GM18505 (cell line): ENCODE data around the gene ZSCAN21.
A peak's percentile ranks its signal among the peaks of the same experiment; 100 is the strongest.
"Not testable (repeated sequence)": the region's sequence is repeated elsewhere in the genome, so short reads cannot be mapped to it uniquely, and the experiment has no call there.

ENCODE experiments used
- ATAC-seq: cut with Tn5 transposase; IDR thresholded peaks from one replicate; pipeline ENCODE4 v1.9.1; 2021; ENCODE audit not compliant: unreplicated experiment
- POLR2A ChIP-seq: IDR thresholded peaks from 4 replicates; pipeline ENCODE4 v1.6.1; 2011; ENCODE audit warnings: borderline replicate concordance; ENCODE audit not compliant: insufficient read depth, insufficient read length; ENCODE audit errors: extremely low read depth

Gene ZSCAN21

DNA sequence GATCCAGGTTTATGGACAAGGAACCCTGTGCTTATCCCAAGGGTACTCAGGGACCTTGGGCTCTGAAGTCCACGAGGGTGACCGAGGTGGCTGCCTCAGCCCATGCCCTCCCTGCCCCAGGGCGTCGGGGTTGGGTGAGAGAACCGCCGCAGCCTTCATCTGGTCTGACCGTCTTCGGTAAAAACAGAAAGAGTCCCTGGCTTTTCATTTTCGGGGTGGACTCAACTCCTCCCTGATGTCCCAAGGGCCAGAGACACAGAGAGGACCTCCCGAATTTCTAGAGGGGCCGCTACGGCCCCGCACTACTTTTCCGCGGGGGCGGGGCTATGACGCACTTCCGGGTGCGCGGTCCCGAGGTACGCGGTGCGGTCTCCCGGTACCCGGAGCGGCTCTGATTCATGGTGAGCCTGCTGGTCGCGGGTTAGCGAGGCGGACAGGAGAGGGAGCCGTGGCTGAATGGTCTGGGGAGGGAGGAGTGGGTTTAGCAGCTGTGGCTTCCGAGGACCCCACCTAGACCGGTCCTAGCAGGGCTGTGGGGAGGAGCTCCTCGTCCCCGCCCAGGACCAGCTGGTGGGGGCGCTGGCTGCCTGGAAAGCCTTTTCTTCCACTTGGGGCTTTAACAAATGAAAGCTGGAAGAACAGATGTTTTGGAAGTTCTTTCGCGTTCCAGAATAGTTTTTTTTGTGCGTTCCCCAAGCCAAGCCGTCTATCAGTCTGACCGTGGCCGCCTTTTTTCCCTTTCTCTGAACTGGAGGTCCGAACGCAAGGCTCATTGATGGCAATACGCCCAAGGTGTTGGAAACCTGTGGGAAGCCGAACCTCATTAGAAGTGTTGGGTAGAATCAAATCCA, at the start of gene ZSCAN21:
Gene ZSCAN21, plus strand, starts transcription at position 334 of the 851 bp plus-strand sequence. CDS start 7,233 bp downstream, outside the sequence.
- TF ChIP-seq POLR2A = peak; percentile 85
- ATAC-seq = peak; percentile 70

DNA sequence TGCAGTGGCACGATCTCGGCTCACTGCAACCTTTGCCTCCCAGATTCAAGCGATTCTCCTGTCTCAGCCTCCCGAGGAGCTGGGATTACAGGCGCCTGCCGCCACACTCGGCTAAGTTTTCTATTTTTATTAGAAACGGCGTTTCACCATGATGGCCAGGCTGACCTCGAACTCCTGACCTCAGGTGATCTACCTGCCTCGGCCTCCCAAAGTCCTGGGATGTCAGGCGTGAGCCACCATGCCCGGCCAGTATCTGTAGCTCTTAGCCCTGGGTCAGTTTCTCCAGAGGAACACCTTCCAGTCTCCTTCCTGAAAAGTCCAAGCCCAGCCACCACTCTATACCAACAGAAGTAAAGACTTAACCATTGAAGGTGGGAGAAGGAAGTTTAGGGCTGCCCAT, 49.3 kb upstream of the ZSCAN21 start:
- ATAC-seq = no peak
- no peak for TF ChIP-seq POLR2A

DNA sequence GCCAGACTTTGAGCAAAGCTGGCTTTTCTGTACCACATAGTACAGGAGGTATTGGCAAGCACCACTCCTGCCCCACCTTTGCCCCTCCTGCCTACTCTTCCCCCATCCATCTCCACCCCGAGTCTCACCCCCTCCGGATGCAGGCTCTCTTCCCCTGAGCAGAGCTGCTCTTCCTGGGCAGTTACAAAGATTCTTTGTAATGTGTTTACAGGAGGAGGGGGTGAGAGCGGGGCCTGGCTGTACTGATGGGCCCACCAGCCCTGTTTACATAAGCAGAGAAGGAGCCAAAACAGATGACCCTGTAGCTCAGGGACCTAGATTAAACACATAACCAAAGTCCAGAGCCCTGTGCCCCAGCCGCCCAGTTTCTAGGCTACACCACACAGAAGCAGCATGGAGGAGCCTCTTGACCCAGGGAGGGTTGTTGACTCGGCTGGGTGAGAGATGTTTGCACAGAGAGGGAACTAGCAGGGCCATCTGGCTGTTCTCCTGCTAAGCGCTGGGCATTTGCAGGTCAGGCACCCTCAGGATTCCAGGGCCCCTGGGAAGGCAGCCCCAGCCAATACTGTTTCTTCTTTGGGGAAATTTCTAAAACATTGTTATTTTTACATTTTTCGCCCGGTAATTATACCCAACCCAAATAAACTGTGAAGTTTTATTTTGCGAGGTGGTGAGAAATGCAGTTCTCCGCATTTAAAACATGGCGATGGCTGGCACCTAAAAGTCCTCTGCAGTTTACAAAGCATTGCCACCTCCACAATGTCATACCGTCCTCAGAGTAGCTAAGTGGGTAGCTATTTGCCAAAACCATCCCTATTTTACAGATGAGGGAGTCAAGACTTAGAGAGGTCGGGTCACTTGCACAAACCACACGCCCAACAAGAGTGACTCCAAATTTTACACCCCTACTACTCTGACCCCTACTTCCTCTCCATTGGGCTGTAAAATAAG, 45.6 kb upstream of the ZSCAN21 start:
- no peak for TF ChIP-seq POLR2A
- no peak for ATAC-seq

DNA sequence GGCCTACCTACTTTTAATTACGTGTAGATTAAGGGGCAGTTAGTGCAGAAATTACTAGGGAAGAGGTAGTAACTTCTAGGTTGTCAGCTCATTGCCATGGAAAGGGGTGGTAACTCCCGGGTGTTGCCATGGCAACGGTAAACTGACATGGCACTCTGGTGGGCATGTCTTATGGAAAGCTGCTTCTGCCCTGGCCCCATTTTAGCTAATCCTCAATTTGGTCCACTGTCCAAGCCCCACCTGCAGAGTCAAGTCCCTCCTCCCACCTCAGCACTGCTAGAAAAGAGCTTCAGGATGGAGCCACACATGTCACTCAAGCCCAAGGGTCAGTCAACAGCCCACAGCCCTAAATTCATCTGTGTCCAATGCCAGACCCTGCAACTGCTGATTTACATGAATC, 41.7 kb upstream of the ZSCAN21 start:
- TF ChIP-seq POLR2A = no peak
- no peak for ATAC-seq

DNA sequence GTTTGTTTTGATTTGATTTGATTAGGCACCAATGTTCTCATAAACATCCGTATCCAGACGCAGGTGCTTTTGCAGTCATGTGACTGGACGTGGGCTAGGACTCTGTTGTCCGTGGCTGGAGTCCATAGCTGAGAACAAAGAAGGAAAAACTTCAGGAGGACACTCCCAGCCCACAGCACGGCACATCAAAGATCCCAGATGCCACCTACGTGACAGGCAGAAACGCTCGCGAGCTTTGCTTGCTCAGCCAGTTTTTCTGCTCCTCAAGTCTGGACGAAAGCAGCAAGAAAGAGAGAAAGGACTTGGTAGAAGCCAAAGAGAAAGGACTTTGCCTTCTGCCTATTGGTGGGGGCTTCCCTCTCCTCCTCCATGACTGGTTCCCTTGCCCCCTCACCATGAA, 41.0 kb upstream of the ZSCAN21 start:
- TF ChIP-seq POLR2A = no peak

DNA sequence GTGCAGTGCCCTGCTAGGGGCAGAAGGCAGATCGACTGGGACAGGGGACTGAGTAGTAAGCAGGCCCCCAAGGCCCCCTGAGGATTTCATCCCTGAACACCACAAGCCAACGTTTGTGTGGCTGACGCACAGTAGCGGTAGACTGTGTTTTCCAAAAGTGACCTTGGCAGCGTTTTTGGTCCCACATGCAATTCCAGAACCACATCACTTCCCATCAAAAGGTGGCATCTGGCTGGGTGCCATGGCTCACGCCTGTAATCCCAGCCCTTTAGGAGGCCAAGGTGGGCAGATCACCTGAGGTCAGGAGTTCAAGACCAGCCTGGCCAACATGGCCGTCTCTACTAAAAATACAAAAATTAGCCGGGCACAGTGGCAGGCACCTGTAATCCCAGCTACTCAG, 39.6 kb upstream of the ZSCAN21 start:
- not testable (repeated sequence) for ATAC-seq

More for the DNA sequence above, 41.0 kb upstream of the ZSCAN21 start:
- no peak for ATAC-seq

DNA sequence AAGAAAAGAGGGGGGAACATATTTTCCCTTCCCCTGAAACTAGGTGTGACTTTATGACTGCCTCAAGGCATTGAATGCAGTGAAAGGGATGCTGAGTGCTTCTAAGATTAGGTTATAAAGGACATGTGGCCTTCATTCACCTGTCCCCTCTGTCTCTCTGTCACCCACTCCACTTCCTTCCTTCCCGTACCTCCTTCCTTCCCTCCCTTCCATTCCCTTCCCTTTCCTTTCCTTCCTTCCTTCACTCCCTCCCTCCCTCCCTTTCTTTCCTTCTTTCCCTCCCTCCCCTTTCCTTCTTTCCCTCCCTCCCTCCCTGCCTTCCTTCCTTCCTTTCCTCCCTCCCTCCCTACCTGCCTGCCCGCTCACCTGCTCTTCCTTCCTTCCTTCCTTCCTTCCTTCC, 38.7 kb upstream of the ZSCAN21 start:
- no peak for TF ChIP-seq POLR2A
- no peak for ATAC-seq

DNA sequence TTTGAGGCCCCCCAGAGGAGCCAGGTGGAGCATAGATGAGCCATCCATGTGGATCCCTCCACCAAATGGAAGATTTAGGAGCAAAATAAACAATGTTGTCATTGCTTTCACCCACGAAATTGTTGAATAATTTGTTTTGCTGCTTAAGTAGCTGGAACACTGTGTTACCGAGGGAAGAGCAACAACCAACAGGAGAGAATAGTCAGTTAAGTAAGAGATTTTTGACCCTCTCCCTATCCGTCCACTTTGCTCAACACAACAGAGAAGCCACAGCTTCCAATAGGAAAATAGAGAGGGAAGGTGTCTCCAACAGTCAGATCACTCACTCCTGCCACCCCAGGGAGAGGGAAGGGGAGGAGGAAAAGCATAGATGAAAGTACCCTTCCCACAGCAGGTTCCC, 38.1 kb upstream of the ZSCAN21 start:
- no peak for ATAC-seq
- TF ChIP-seq POLR2A = no peak

DNA sequence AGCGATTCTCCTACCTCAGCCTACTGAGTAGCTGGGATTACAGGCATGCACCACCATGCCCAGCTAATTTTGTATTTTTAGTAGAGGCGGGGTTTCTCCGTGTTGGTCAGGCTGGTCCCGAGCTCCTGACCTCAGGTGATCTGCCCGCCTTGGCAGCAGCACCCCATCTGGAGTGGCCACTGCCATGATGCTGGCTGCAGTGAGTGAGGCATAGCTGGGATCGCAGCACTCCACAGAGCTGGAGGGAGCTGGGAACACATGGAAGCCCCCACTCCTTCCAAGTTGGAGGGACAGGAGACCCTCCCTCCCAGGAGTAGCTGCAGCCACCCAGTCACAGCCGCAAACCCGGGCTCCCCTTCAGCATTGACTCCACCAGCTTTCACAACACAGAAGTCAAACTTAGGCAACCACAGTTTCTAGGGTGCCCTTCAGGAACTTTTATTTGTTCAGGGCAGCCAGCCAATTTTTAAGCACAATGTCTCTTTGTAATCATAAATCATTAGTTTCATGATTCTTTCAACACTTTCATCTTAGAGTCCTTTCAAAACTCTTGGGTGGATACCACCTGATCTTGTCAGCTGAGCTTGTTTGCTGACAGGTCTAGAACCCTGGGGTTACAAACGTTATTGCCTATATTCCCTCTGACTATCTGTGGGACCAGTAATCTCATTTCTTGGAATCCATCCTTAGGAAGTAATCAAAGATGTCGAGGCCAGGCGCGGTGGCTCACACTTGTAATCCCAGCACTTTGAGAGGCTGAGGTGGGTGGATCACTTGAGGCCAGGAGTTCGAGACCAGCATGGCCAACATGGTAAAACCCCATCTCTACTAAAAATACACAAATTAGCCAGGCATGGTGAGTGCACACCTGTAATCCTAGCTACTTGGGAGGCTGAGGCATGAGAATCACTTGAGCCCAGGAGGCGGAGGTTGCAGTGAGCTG, 36.9 kb upstream of the ZSCAN21 start:
- not testable (repeated sequence) for ATAC-seq

DNA sequence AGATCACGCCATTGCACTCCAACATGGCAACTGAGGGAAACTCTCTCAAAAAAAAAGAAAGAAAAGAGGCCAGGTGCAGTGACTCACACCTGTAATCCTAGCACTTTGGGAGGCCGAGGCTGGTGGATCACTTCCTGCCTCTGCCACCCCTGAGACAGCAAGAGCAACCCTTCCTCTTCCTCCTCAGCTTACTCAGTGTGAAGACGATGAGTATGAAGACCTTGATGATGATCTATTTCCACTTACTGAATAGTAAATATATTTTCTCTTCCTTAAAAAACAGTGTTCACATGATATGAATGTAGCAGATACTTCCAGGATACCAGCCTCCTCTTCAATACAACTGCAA, 36.3 kb upstream of the ZSCAN21 start:
- no peak for ATAC-seq
- TF ChIP-seq POLR2A = no peak

DNA sequence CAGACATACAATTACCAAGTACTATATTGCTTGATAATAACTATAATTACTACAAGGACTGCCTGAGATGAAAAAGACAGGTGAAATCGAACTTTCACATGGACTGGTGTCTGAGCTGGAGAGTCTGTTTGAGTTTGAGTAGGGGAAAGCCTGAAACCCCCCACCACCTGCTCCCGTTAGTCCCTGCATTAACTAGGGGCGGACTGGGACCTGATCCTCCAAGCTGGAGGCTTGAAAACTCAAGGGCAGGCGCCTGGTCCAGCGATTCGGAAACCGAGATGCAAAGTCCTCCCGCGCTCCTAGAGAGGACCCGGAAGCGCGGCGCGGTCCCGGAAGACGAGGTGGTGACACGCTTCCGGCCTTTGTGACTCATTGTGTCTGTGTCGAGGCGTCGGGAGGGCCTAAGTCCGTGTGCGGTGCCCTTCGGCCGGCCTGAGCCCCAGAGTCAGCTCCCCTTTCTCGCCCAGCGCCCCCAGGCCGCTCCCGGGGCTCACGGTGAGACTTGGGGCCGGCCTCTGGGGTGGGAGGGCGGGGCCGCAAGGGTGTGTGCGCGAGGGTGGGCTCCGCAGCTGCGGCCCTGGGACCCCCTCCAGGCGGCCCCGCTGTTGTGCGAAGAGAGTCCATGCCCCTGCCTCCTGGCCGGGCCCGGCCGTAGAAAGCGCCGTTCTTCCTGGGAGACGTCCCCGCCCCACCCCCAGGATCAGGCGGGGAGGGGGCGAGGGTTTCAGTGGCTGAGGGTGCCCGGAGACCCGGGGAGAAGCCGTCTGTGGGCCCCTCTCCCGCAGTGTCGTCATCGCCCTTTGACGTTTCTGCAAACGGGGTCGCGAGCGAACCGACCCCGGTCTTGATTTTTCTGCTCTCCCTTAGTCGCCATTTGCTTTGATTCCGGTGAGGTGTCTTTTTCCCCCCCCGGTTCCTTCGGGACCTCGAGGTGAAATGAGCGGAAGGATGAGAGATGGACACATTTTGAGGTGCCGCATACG, 34.1 kb upstream of the ZSCAN21 start, which contains the start of gene ZKSCAN1:
Gene ZKSCAN1, plus strand, starts transcription at position 365 of the 983 bp plus-strand sequence. CDS start 7,911 bp downstream, outside the sequence.
- TF ChIP-seq POLR2A = peak; percentile 93
- ATAC-seq = peak; percentile 92
